HG03060 (cell line): ENCODE measurements around the gene SNCB.

Experiments used
- ATAC-seq: cut with Tn5 transposase; IDR thresholded peaks from one replicate; pipeline ENCODE4 v1.9.1; 2021; ENCODE audit warnings: low read depth, moderate number of reproducible peaks; ENCODE audit not compliant: unreplicated experiment

SNCB gene

GRCh38 chr5:176625966-176626875 is 4.1 kb downstream of the SNCB start:
- no peak for ATAC-seq

GRCh38 chr5:176625512-176625911 is 4.8 kb downstream of the SNCB start:
- no peak for ATAC-seq

- no peak for ATAC-seq
These were observed 5.4 kb downstream of the SNCB start for GRCh38 chr5:176624938-176625337.

- no peak for ATAC-seq
These were observed 6.2 kb downstream of the SNCB start for GRCh38 chr5:176624142-176624541.

GRCh38 chr5:176621661-176622079 is 8.7 kb downstream of the SNCB start:
- ATAC-seq = no peak

- no peak for ATAC-seq
These were observed 9.9 kb downstream of the SNCB start for GRCh38 chr5:176620333-176620981.

- ATAC-seq = no peak
These were observed 10.6 kb downstream of the SNCB start for GRCh38 chr5:176619569-176620332.

GRCh38 chr5:176619203-176619568 is 11.1 kb downstream of the SNCB start:
- no peak for ATAC-seq

- no peak for ATAC-seq
These were observed 11.6 kb downstream of the SNCB start for GRCh38 chr5:176618783-176619182.

- no peak for ATAC-seq
These were observed 13.8 kb downstream of the SNCB start for GRCh38 chr5:176616511-176616910.

- ATAC-seq = no peak
These were observed 15.4 kb downstream of the SNCB start for GRCh38 chr5:176614805-176615478.

- ATAC-seq = no peak
These were observed 17.5 kb downstream of the SNCB start for GRCh38 chr5:176612855-176613254.

GRCh38 chr5:176612008-176612407 is 18.3 kb downstream of the SNCB start:
- no peak for ATAC-seq

- ATAC-seq = no peak
These were observed 18.9 kb downstream of the SNCB start for GRCh38 chr5:176611435-176611834.

GRCh38 chr5:176610435-176610773 is 19.9 kb downstream of the SNCB start:
- no peak for ATAC-seq

GRCh38 chr5:176609724-176610434 is 20.5 kb downstream of the SNCB start, which contains the start of gene GPRIN1:
Gene GPRIN1 (minus strand): TSS chr5:176610156. CDS start chr5:176599834, 10,322 bp downstream.
- ATAC-seq = no peak

- no peak for ATAC-seq
These were observed 21.2 kb downstream of the SNCB start for GRCh38 chr5:176608937-176609723.

GRCh38 chr5:176608142-176608705 is 22.1 kb downstream of the SNCB start:
- ATAC-seq = no peak

GRCh38 chr5:176606875-176607274 is 23.5 kb downstream of the SNCB start:
- ATAC-seq = no peak
